Uterus (tissue), 4 donors: ENCODE measurements around the gene TOB1. TPM values are rescaled to one million over a fixed set of nuclear protein-coding genes. Genes with fewer than 3 reads are reported as not detected.
"Not testable (repeated sequence)": the region's sequence is repeated elsewhere in the genome, so short reads cannot be mapped to it uniquely, and the experiment has no call there.

Experiments used
- DNase-seq, 2 donors: peaks; one replicate each; pipeline ENCODE4 v3.0.0-alpha.2; 2019 to 2020
- H3K27ac ChIP-seq, 2 donors: fragments of 200-600 bp; sonication (generic); 1 replicate in 1 of 2; 2 replicates in 1 of 2; pipeline ENCODE4 v1.5.1; 2016 to 2018
- H3K27me3 ChIP-seq, 2 donors: fragments of 200-600 bp; sonication (generic); one replicate each; pipeline ENCODE4 v1.5.1; 2018 to 2019; ENCODE audit warnings: control low read depth in 1 of 2
- H3K36me3 ChIP-seq, 2 donors: fragments of 200-600 bp; sonication (generic); one replicate each; pipeline ENCODE4 v1.5.1; 2019; ENCODE audit warnings: control low read depth in 1 of 2
- H3K4me1 ChIP-seq, 2 donors: fragments of 200-600 bp; sonication (generic); one replicate each; pipeline ENCODE4 v1.5.1; 2018 to 2019; ENCODE audit warnings: control low read depth in 1 of 2
- H3K4me3 ChIP-seq, 2 donors: fragments of 200-600 bp; sonication (generic); 1 replicate in 1 of 2; 2 replicates in 1 of 2; pipeline ENCODE4 v1.5.1; 2018 to 2019; ENCODE audit warnings: mild to moderate bottlenecking in 1 of 2
- H3K9me3 ChIP-seq, 2 donors: fragments of 200-600 bp; sonication (generic); one replicate each; pipeline ENCODE4 v1.5.1; 2019; ENCODE audit warnings: control low read depth in 1 of 2
- POLR2A ChIP-seq, 2 donors: fragments of 450-650 bp; IDR thresholded peaks; one replicate each; pipeline ENCODE4 v1.6.1; 2016; ENCODE audit warnings: antibody characterized with exemption in 2 of 2, mild to moderate bottlenecking in 1 of 2, moderate library complexity in 1 of 2
- intact Hi-C: fragments of 100-400 bp; cut with DNase I; formaldehyde crosslinking; loops from one replicate; pipeline ENCODE4 v1.15.1; 2023; ENCODE audit warnings: low total_unique reads
- total RNA-seq, 4 donors: library from RNA; depleted of rRNA in 3 of 4; stranded (reverse); fragments of >200 nt in 3 of 4; gene quantifications; one replicate each; pipeline versions ENCODE4 v1.1.0 to v1.2.4, GENCODE V29; 2014 to 2023
- TF ChIP-seq, protein P1 (sequence below), 4 experiments: fragments of 200-600 bp in 2 of 4; fragments of 450-650 bp in 2 of 4; sonication (generic) in 2 of 4; IDR thresholded peaks; one replicate each; pipeline ENCODE4 v1.5.1; 2016 to 2019; ENCODE audit warnings: antibody characterized with exemption in 4 of 4, mild to moderate bottlenecking in 2 of 4, moderate library complexity in 1 of 4
- donor health status: DM: yes; HTN: yes; CAD: no.

The TOB1 gene
- total RNA-seq, 4 donors from 2014 or later: 16.5 to 64.3 (median 27.5) TPM

DNA sequence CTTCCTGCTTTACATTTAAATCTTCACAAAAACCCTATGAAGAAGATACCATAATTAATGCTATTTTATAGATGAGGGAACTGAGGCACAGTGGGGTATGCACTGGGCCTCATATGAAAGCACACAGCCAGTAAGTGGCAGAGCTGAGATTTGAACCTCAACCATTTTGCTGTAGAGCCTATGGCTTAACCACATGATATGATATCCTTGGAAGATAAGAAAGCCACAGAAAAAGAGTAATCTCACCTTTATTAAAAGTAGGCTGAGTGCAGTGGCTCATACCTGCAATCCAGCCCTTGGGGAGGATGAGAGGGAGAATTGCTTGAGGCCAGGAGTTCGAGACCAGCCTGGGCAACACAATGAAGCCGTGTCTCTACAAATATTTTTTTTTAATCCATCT is 15.0 kb upstream of the TOB1 start:
- Histone ChIP-seq H3K27me3 (no peaks in the 10 kb centered on the region), H3K4me1 (no peaks in the 10 kb centered on the region), H3K9me3 (peaks cover 0 to 6% of the 10 kb centered on the region in 2 donors), H3K27ac (no peak overlapping the region), H3K36me3 (no peaks in the 10 kb centered on the region), H3K4me3 (no peak overlapping the region)
- TF ChIP-seq POLR2A (IDR thresholded peaks at IDR 0.05): no peak
- TF ChIP-seq, protein P1, sequence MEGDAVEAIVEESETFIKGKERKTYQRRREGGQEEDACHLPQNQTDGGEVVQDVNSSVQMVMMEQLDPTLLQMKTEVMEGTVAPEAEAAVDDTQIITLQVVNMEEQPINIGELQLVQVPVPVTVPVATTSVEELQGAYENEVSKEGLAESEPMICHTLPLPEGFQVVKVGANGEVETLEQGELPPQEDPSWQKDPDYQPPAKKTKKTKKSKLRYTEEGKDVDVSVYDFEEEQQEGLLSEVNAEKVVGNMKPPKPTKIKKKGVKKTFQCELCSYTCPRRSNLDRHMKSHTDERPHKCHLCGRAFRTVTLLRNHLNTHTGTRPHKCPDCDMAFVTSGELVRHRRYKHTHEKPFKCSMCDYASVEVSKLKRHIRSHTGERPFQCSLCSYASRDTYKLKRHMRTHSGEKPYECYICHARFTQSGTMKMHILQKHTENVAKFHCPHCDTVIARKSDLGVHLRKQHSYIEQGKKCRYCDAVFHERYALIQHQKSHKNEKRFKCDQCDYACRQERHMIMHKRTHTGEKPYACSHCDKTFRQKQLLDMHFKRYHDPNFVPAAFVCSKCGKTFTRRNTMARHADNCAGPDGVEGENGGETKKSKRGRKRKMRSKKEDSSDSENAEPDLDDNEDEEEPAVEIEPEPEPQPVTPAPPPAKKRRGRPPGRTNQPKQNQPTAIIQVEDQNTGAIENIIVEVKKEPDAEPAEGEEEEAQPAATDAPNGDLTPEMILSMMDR (IDR thresholded peaks at IDR 0.05): no peak
- intact Hi-C loops: no loop called here
- no peak for DNase-seq

DNA sequence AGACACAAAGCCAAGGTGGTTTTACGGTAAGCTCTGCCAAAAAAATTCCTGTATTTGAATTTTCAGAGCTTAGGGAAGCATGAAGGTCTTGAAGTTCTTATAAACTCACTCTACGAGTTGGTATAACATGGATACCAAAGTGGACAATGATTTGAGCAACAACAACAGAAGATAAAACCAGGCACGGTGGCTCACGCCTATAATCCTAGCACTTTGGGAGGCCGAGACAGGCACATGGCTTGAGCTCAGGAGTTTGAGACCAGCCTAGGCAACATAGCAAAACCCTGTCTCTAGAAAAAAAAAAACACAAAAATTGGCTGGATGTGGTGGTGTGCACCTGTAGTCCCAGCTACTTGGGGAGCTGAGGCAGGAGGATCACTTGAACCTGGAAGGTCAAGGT is 12.9 kb upstream of the TOB1 start:
- H3K27me3 ChIP-seq: no peaks in the 10 kb centered on the region
- no peak for TF ChIP-seq POLR2A (IDR thresholded peaks at IDR 0.05)
- TF ChIP-seq, protein P1 (IDR thresholded peaks at IDR 0.05): no peak
- intact Hi-C loops: no loop called here
- no peaks in the 10 kb centered on the region for H3K36me3 ChIP-seq
- H3K4me1 ChIP-seq: no peaks in the 10 kb centered on the region
- peaks cover 0 to 6% of the 10 kb centered on the region in 2 donors for H3K9me3 ChIP-seq
- DNase-seq: no peak
- no peak overlapping the region for H3K27ac ChIP-seq
- H3K4me3 ChIP-seq: no peak overlapping the region

DNA sequence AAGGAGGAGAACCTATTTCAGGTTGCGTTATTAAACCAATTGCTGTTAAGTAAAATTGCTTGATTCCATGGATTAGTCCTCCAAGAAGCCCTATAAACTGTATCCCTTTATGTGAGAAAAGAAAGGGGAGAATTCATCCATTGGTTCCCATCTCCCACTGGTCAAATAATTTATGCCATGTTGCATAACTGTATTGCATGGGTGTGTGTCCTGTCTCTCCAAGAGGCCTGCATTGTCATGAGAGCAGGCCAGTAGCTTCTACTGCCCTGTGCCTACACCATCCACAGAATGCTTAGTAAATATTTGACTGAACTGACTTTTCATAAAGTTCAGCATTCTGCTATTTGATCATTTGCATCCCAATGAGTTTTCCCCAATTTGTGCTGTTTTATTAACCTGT is 11.7 kb upstream of the TOB1 start:
- H3K36me3 ChIP-seq: no peaks in the 10 kb centered on the region
- H3K27me3 ChIP-seq: no peaks in the 10 kb centered on the region
- no peak for DNase-seq
- TF ChIP-seq, protein P1 (IDR thresholded peaks at IDR 0.05): no peak
- no peak for TF ChIP-seq POLR2A (IDR thresholded peaks at IDR 0.05)
- peaks cover 0 to 6% of the 10 kb centered on the region in 2 donors for H3K9me3 ChIP-seq
- no peaks in the 10 kb centered on the region for H3K4me1 ChIP-seq
- no peak overlapping the region for H3K4me3 ChIP-seq
- no peak overlapping the region for H3K27ac ChIP-seq
- intact Hi-C loops: no loop called here

DNA sequence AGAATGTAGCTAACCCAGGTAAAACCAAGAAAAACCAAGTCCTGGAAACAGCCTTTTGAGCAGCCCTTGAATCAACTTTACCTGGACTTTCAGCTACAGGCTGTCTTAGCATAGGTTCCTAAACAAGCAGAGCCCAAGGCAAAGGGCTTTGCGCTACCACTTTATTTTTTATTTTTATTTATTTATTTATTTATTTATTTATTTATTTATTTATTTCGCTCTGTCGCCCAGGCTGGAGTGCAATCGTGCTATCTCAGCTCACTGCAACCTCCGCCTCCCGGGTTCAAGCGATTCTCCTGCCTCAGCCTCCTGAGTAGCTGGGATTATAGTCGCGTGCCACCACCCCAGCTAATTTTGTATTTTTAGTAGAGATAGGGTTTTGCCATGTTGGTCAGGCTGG is 10.9 kb upstream of the TOB1 start:
- H3K4me3 ChIP-seq, H3K9me3 ChIP-seq, H3K4me1 ChIP-seq, H3K36me3 ChIP-seq, DNase-seq, intact Hi-C loops, H3K27ac ChIP-seq, H3K27me3 ChIP-seq: not testable (repeated sequence)

DNA sequence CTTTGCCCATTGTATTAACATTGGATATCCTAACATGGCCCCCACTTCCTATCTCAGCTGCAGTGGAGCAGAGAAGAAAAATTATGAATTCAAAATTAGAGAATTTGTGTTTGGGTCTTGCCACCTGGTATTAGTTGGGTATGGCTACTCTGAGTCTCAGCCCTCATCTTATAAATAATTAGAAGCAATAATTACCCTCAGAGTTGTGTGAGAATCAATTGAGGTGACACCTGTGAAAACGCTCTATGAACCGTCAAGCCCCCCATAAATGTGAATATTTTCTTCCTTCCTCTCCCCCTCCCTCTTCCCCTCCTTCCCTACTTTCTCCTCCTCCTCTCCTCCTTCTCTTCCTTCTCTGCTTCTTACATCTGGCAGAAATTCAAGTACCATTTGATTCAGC is 8.9 kb upstream of the TOB1 start:
- Histone ChIP-seq H3K4me1 (no peaks in the 10 kb centered on the region), H3K27ac (no peak overlapping the region), H3K36me3 (no peaks in the 10 kb centered on the region), H3K27me3 (no peaks in the 10 kb centered on the region), H3K9me3 (peaks cover 0 to 4% of the 10 kb centered on the region in 2 donors), H3K4me3 (no peak overlapping the region)
- intact Hi-C loops: no loop called here
- DNase-seq: no peak
- TF ChIP-seq POLR2A (IDR thresholded peaks at IDR 0.05): no peak
- TF ChIP-seq, protein P1 (IDR thresholded peaks at IDR 0.05): no peak
